ENCODE results near the gene UPP1.
"Not testable (repeated sequence)": the region's sequence is repeated elsewhere in the genome, so short reads cannot be mapped to it uniquely, and the experiment has no call there.

UPP1 gene

GRCh38 chr7:48139459-48139858, 50.4 kb downstream of the UPP1 start:
- Histone ChIP-seq H3K4me1 (ENCODE audit: control insufficient read depth, insufficient read depth, low read length) (peaks cover 7% of the 10 kb centered on the region), H3K9ac (ENCODE audit: low read length in 2 of 2) (no peak overlapping the region), H3K27ac (ENCODE audit: low read length) (no peak overlapping the region), H3K27me3 (ENCODE audit: control insufficient read depth in 1 of 2, insufficient read depth in 2 of 2, low read length in 2 of 2) (no peaks in the 10 kb centered on the region), H3K36me3 (ENCODE audit: control insufficient read depth in 2 of 2, insufficient read depth in 2 of 2, low read length in 2 of 2) (no peaks in the 10 kb centered on the region), H3K9me3 (ENCODE audit: control insufficient read depth in 2 of 2, low read length in 2 of 2) (no peaks in the 10 kb centered on the region), H3K4me3 (ENCODE audit: low read length in 2 of 2) (no peak overlapping the region)

- H3K9ac ChIP-seq (ENCODE audit: low read length in 2 of 2) = no peak overlapping the region
- no peaks in the 10 kb centered on the region for H3K9me3 ChIP-seq (ENCODE audit: control insufficient read depth in 2 of 2, low read length in 2 of 2)
- no peaks in the 10 kb centered on the region for H3K27me3 ChIP-seq (ENCODE audit: control insufficient read depth in 1 of 2, insufficient read depth in 2 of 2, low read length in 2 of 2)
- no peaks in the 10 kb centered on the region for H3K36me3 ChIP-seq (ENCODE audit: control insufficient read depth in 2 of 2, insufficient read depth in 2 of 2, low read length in 2 of 2)
- no peak overlapping the region for H3K27ac ChIP-seq (ENCODE audit: low read length)
- peak overlapping the region; percentile 47 to 54 for H3K4me3 ChIP-seq (ENCODE audit: low read length in 2 of 2)
- peaks cover 7% of the 10 kb centered on the region for H3K4me1 ChIP-seq (ENCODE audit: control insufficient read depth, insufficient read depth, low read length)
These were observed 51.1 kb downstream of the UPP1 start for GRCh38 chr7:48140001-48140681.

GRCh38 chr7:48141521-48141920, 52.5 kb downstream of the UPP1 start:
- peaks cover 7% of the 10 kb centered on the region for H3K4me1 ChIP-seq (ENCODE audit: control insufficient read depth, insufficient read depth, low read length)
- H3K9me3 ChIP-seq (ENCODE audit: control insufficient read depth in 2 of 2, low read length in 2 of 2) = no peaks in the 10 kb centered on the region
- no peaks in the 10 kb centered on the region for H3K27me3 ChIP-seq (ENCODE audit: control insufficient read depth in 1 of 2, insufficient read depth in 2 of 2, low read length in 2 of 2)
- H3K27ac ChIP-seq (ENCODE audit: low read length) = no peak overlapping the region
- H3K36me3 ChIP-seq (ENCODE audit: control insufficient read depth in 2 of 2, insufficient read depth in 2 of 2, low read length in 2 of 2) = no peaks in the 10 kb centered on the region
- no peak overlapping the region for H3K9ac ChIP-seq (ENCODE audit: low read length in 2 of 2)
- H3K4me3 ChIP-seq (ENCODE audit: low read length in 2 of 2) = no peak overlapping the region

- Histone ChIP-seq H3K9me3 (ENCODE audit: control insufficient read depth in 2 of 2, low read length in 2 of 2) (no peaks in the 10 kb centered on the region), H3K27me3 (ENCODE audit: control insufficient read depth in 1 of 2, insufficient read depth in 2 of 2, low read length in 2 of 2) (no peaks in the 10 kb centered on the region), H3K9ac (ENCODE audit: low read length in 2 of 2) (no peak overlapping the region), H3K36me3 (ENCODE audit: control insufficient read depth in 2 of 2, insufficient read depth in 2 of 2, low read length in 2 of 2) (no peaks in the 10 kb centered on the region), H3K4me3 (ENCODE audit: low read length in 2 of 2) (no peak overlapping the region), H3K27ac (ENCODE audit: low read length) (no peak overlapping the region), H3K4me1 (ENCODE audit: control insufficient read depth, insufficient read depth, low read length) (peaks cover 5% of the 10 kb centered on the region)
These were observed 55.3 kb downstream of the UPP1 start for GRCh38 chr7:48144291-48144768.

- H3K9ac ChIP-seq (ENCODE audit: low read length in 2 of 2) = no peak overlapping the region
- H3K4me3 ChIP-seq (ENCODE audit: low read length in 2 of 2) = no peak overlapping the region
- no peaks in the 10 kb centered on the region for H3K27me3 ChIP-seq (ENCODE audit: control insufficient read depth in 1 of 2, insufficient read depth in 2 of 2, low read length in 2 of 2)
- no peak overlapping the region for H3K27ac ChIP-seq (ENCODE audit: low read length)
- no peaks in the 10 kb centered on the region for H3K9me3 ChIP-seq (ENCODE audit: control insufficient read depth in 2 of 2, low read length in 2 of 2)
- no peaks in the 10 kb centered on the region for H3K36me3 ChIP-seq (ENCODE audit: control insufficient read depth in 2 of 2, insufficient read depth in 2 of 2, low read length in 2 of 2)
- H3K4me1 ChIP-seq (ENCODE audit: control insufficient read depth, insufficient read depth, low read length) = no peaks in the 10 kb centered on the region
These were observed 58.1 kb downstream of the UPP1 start for GRCh38 chr7:48147078-48147591.

GRCh38 chr7:48147690-48148089, 58.6 kb downstream of the UPP1 start:
- not testable (repeated sequence) for H3K9me3 ChIP-seq (ENCODE audit: control insufficient read depth in 2 of 2, low read length in 2 of 2); H3K27me3 ChIP-seq (ENCODE audit: control insufficient read depth in 1 of 2, insufficient read depth in 2 of 2, low read length in 2 of 2); H3K36me3 ChIP-seq (ENCODE audit: control insufficient read depth in 2 of 2, insufficient read depth in 2 of 2, low read length in 2 of 2); H3K9ac ChIP-seq (ENCODE audit: low read length in 2 of 2); H3K4me3 ChIP-seq (ENCODE audit: low read length in 2 of 2); H3K27ac ChIP-seq (ENCODE audit: low read length); H3K4me1 ChIP-seq (ENCODE audit: control insufficient read depth, insufficient read depth, low read length)

GRCh38 chr7:48148311-48148710, 59.2 kb downstream of the UPP1 start:
- no peaks in the 10 kb centered on the region for H3K27me3 ChIP-seq (ENCODE audit: control insufficient read depth in 1 of 2, insufficient read depth in 2 of 2, low read length in 2 of 2)
- no peak overlapping the region for H3K4me3 ChIP-seq (ENCODE audit: low read length in 2 of 2)
- H3K36me3 ChIP-seq (ENCODE audit: control insufficient read depth in 2 of 2, insufficient read depth in 2 of 2, low read length in 2 of 2) = no peaks in the 10 kb centered on the region
- no peaks in the 10 kb centered on the region for H3K4me1 ChIP-seq (ENCODE audit: control insufficient read depth, insufficient read depth, low read length)
- H3K9ac ChIP-seq (ENCODE audit: low read length in 2 of 2) = no peak overlapping the region
- H3K27ac ChIP-seq (ENCODE audit: low read length) = no peak overlapping the region
- no peaks in the 10 kb centered on the region for H3K9me3 ChIP-seq (ENCODE audit: control insufficient read depth in 2 of 2, low read length in 2 of 2)

- Histone ChIP-seq H3K9me3 (ENCODE audit: control insufficient read depth in 2 of 2, low read length in 2 of 2) (no peaks in the 10 kb centered on the region), H3K9ac (ENCODE audit: low read length in 2 of 2) (no peak overlapping the region), H3K27ac (ENCODE audit: low read length) (no peak overlapping the region), H3K4me3 (ENCODE audit: low read length in 2 of 2) (no peak overlapping the region), H3K27me3 (ENCODE audit: control insufficient read depth in 1 of 2, insufficient read depth in 2 of 2, low read length in 2 of 2) (no peaks in the 10 kb centered on the region), H3K36me3 (ENCODE audit: control insufficient read depth in 2 of 2, insufficient read depth in 2 of 2, low read length in 2 of 2) (no peaks in the 10 kb centered on the region), H3K4me1 (ENCODE audit: control insufficient read depth, insufficient read depth, low read length) (no peaks in the 10 kb centered on the region)
These were observed 60.0 kb downstream of the UPP1 start for GRCh38 chr7:48149058-48149457.

- no peaks in the 10 kb centered on the region for H3K36me3 ChIP-seq (ENCODE audit: control insufficient read depth in 2 of 2, insufficient read depth in 2 of 2, low read length in 2 of 2)
- H3K27me3 ChIP-seq (ENCODE audit: control insufficient read depth in 1 of 2, insufficient read depth in 2 of 2, low read length in 2 of 2) = no peaks in the 10 kb centered on the region
- no peak overlapping the region for H3K4me3 ChIP-seq (ENCODE audit: low read length in 2 of 2)
- no peak overlapping the region for H3K9ac ChIP-seq (ENCODE audit: low read length in 2 of 2)
- no peaks in the 10 kb centered on the region for H3K4me1 ChIP-seq (ENCODE audit: control insufficient read depth, insufficient read depth, low read length)
- H3K9me3 ChIP-seq (ENCODE audit: control insufficient read depth in 2 of 2, low read length in 2 of 2) = peaks cover 0 to 2% of the 10 kb centered on the region in 2 donors
- H3K27ac ChIP-seq (ENCODE audit: low read length) = no peak overlapping the region
These were observed 61.0 kb downstream of the UPP1 start for GRCh38 chr7:48150086-48150485.

- Histone ChIP-seq H3K9me3 (ENCODE audit: control insufficient read depth in 2 of 2, low read length in 2 of 2) (peaks cover 0 to 4% of the 10 kb centered on the region in 2 donors), H3K27me3 (ENCODE audit: control insufficient read depth in 1 of 2, insufficient read depth in 2 of 2, low read length in 2 of 2) (peaks cover 0 to 3% of the 10 kb centered on the region in 2 donors), H3K36me3 (ENCODE audit: control insufficient read depth in 2 of 2, insufficient read depth in 2 of 2, low read length in 2 of 2) (no peaks in the 10 kb centered on the region), H3K27ac (ENCODE audit: low read length) (no peak overlapping the region), H3K9ac (ENCODE audit: low read length in 2 of 2) (no peak overlapping the region), H3K4me3 (ENCODE audit: low read length in 2 of 2) (no peak overlapping the region), H3K4me1 (ENCODE audit: control insufficient read depth, insufficient read depth, low read length) (no peaks in the 10 kb centered on the region)
These were observed 65.8 kb downstream of the UPP1 start for GRCh38 chr7:48154792-48155413.

Measured in stomach smooth muscle (tissue), 2 donors.